T-helper 1 cell treated with Interleukin-12 subunit alpha and Interleukin-12 subunit beta and Interleukin-4 antibody, amounts not matched to agents 30 ng/mL and 1 ng/mL, for 36 hours (primary cell): ENCODE results near the gene ANKMY1. TPM values are rescaled to one million over a fixed set of nuclear protein-coding genes. Genes with fewer than 3 reads are reported as not detected.
"Not testable (repeated sequence)": the region's sequence is repeated elsewhere in the genome, so short reads cannot be mapped to it uniquely, and the experiment has no call there.

Experiments
- intact Hi-C: fragments of 100-400 bp; cut with micrococcal nuclease; formaldehyde crosslinking; loops from one replicate; pipeline ENCODE4 v1.15.1; 2024
- total RNA-seq: library from RNA; stranded (reverse); gene quantifications from 2 replicates; pipeline ENCODE4 v1.2.3, GENCODE V29; 2022

Gene ANKMY1
- total RNA-seq, 1 donor from 2014 or later: 33.0 TPM

GRCh38 chr2:240508832-240509545, 48.8 kb downstream of the ANKMY1 start:
- intact Hi-C loops: no loop called here

GRCh38 chr2:240507778-240508251, 50.0 kb downstream of the ANKMY1 start:
- intact Hi-C loops: no loop called here

- intact Hi-C loops: no loop called here
These were observed 50.6 kb downstream of the ANKMY1 start for GRCh38 chr2:240507060-240507777.

- intact Hi-C loops: no loop called here
These were observed 51.3 kb downstream of the ANKMY1 start for GRCh38 chr2:240506406-240507059.

- intact Hi-C loops: no loop called here
These were observed 51.9 kb downstream of the ANKMY1 start for GRCh38 chr2:240505910-240506309.

- intact Hi-C loops: no loop called here
These were observed 53.9 kb downstream of the ANKMY1 start for GRCh38 chr2:240503848-240504247.

GRCh38 chr2:240503375-240503774, 54.4 kb downstream of the ANKMY1 start:
- intact Hi-C loops: no loop called here

- intact Hi-C loops: no loop called here
These were observed 55.2 kb downstream of the ANKMY1 start for GRCh38 chr2:240502430-240503121.

- intact Hi-C loops: no loop called here
These were observed 55.7 kb downstream of the ANKMY1 start for GRCh38 chr2:240502059-240502429.

- intact Hi-C loops: no loop called here
These were observed 56.2 kb downstream of the ANKMY1 start for GRCh38 chr2:240501531-240501991.

- intact Hi-C loops: no loop called here
These were observed 57.0 kb downstream of the ANKMY1 start for GRCh38 chr2:240500561-240501423.

- intact Hi-C loops: no loop called here
These were observed 58.2 kb downstream of the ANKMY1 start for GRCh38 chr2:240499309-240500301.

- intact Hi-C loops: no loop called here
These were observed 58.9 kb downstream of the ANKMY1 start for GRCh38 chr2:240498958-240499260.

- intact Hi-C loops: no loop called here
These were observed 59.4 kb downstream of the ANKMY1 start for GRCh38 chr2:240498171-240498957.

GRCh38 chr2:240497082-240497481, 60.7 kb downstream of the ANKMY1 start:
- intact Hi-C loops: not testable (repeated sequence)

- intact Hi-C loops: not testable (repeated sequence)
These were observed 62.8 kb downstream of the ANKMY1 start for GRCh38 chr2:240494942-240495341.

GRCh38 chr2:240494194-240494793, 63.5 kb downstream of the ANKMY1 start:
- intact Hi-C loops: no loop called here

GRCh38 chr2:240491483-240491882, 66.3 kb downstream of the ANKMY1 start:
- intact Hi-C loops: no loop called here
